Suppressor macrophage (primary cell): Measurements from ENCODE around the gene MMS22L.

Experiments
- DNase-seq, 4 experiments: peaks; one replicate each; pipeline ENCODE4 v3.0.0-alpha.2; 2020 to 2022
- total RNA-seq, 17 experiments: gene quantifications; one replicate each; lab custom pipeline; 2026; ENCODE audit warnings: mixed read lengths in 6 of 17, inconsistent platforms in 3 of 17; lab: John Stamatoyannopoulos, UW

Gene MMS22L
- 3.6 to 36.6 (median 21.5) reads per million in 17 experiments for total RNA-seq

DNA sequence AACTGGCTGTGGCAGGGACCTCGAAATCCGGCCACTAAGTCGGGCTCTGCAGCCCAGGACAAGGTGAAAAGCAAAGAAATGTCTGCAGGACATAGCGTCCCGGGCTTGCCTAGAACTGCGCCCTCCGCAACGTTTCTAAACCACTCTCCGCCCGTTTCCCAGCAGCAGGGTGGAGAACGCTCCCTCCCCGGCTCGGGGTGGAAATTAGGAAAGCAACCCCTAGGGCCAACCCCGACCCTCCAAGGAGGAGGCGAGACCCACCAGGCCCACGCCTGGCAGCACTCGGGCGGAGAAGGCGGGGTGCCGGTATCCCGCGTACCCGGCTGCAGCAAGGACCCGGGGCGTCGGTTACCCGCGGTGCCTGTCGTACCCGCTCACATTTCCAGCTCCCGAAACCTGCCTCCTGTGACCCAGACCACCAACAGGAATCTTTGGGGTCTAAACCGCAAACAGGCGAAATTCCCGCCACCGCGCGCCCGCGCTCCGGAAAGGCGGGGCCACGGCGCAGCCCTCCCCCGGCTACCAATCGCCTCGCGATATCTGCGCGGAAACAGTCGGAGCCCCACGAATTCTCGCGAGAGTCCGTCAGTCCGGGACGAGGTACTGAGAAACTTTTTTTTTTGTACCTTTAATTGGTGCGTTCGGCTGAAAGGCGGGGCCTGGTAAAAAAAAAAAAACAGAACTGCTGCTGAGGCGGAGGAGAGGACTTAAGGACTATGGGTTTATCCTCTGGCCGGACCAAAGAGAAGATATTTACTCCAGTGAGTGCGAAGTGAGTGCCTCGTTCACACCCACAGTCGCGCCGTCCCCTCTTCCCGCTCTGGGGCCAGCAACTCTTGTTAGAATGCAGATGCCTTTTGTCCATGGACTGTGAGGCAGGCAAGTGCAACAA is at the start of gene MMS22L:
Gene MMS22L (minus strand): TSS at position 491 of the 892 bp plus-strand sequence. CDS start 739 bp downstream, outside the sequence.
- DNase-seq = peak; percentile 96 to 99 (median 97)

DNA sequence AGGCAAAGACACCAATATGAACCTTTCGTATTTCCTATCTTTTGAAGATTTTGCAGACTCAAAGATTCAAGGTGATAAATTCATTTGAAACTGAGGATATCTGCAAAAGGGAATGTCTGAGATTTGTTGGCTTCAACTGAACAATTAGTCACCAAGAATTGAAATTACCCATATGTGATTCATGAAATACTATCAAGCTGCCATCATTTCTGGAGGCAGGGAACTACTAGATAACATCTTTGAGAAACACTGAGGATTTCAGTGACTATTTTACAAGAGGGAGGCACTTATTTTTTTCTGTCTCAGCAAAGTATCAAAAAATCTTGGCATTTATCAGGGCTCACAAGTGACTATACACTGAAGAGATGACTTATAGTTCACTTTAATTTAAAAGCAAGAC is 39.8 kb upstream of the MMS22L start:
- no peak for DNase-seq

DNA sequence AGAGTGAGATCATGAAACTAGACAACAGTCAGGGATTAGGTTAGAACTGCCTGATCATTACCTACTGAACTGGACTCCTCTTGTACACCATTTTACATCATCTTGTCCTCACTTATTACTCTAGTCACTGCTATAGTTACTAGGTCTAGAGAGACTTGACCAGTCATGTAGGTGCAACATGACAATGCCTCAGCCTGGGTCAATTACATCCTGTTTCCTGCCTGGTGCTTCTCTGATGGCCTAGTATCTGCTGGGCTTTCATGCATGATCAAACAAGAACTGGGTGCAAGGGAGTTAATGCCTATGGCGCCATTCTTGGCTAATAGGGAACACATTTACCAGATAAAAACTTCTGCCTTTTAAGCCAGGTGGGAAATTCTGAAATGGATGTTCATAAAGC is 39.2 kb upstream of the MMS22L start:
- no peak for DNase-seq

DNA sequence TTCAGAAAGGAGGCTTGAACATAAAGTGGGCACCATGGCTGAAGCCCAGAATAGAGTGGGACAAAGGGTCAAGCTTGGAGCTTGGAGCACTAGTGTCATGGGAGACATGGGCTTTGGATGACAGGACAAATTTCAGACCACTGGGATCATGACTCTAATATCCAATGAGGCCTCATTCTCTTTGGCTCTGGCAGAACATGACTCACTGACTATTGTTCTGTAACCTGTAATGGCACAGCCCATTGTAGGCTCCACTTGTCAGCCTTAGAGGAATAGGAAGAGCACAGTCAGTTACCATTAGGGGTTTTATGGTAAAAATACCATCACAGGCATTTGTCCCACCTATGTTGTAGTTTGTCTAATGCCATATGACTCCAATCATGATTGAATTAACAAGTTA is 34.0 kb upstream of the MMS22L start:
- no peak for DNase-seq

GRCh38 chr6:97312241-97312640 is 29.2 kb upstream of the MMS22L start:
- DNase-seq = no peak

DNA sequence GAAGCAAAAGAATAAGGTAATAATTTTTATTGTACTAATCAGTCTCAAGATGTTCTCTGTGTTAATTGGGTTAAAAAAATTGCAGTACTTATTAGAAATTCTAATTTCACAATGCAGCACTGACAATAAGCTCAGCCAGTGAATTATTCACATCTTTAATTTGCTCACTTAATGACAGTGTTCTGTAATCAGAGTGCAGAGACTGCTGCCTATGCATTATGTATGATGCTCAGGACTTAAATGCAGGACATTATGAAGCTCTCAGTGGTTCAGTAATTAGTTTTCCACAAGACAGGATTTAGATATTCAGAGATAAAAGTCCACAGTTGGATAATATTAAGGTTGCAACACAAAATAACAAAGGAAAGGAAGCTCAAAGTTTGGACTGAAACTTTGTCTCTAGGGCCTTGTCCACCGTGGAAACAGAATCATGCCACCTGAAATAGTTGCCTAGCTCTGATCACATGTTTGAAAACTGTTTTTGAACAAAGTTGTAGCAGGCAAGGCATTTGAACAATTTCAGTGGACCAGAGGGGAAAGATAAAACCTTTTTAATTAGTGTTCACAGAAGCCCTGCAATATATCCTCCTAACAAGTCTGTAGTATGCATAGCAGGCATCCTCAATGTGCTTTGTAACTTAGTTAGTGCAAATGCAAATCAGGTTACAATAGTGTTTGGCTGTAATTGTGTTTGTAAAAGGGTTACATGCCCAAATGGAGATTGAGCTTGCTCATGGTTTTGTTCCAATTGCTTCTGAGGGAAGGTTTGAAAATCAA is 23.7 kb upstream of the MMS22L start:
- no peak for DNase-seq

- no peak for DNase-seq
These were observed 22.5 kb upstream of the MMS22L start for GRCh38 chr6:97305414-97306066.

GRCh38 chr6:97304701-97305100 is 21.7 kb upstream of the MMS22L start:
- DNase-seq = peak in 1 of 4 experiments; percentile 1

DNA sequence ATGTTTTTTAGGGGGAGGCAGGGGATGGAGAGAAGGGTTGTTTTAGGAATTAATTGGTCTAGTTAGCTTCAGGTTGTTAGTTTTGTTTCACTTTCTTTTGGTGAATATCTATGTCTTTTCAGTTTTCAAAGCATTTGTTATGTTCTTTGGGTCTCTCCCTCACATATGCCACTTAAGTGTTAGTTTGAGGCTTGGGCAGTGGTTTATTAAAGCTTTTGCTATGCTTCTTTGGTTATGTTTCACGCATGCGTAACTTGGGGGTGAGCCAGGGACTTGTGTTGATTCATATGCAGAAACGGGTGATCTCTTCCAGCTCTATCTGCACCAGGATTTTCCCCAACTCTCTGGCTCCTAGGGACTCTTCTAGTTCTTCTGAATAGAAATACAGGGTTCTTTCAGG is 11.4 kb upstream of the MMS22L start:
- no peak for DNase-seq

GRCh38 chr6:97293198-97293696 is 10.2 kb upstream of the MMS22L start:
- no peak for DNase-seq

GRCh38 chr6:97292671-97293070 is 9.7 kb upstream of the MMS22L start:
- DNase-seq = no peak

DNA sequence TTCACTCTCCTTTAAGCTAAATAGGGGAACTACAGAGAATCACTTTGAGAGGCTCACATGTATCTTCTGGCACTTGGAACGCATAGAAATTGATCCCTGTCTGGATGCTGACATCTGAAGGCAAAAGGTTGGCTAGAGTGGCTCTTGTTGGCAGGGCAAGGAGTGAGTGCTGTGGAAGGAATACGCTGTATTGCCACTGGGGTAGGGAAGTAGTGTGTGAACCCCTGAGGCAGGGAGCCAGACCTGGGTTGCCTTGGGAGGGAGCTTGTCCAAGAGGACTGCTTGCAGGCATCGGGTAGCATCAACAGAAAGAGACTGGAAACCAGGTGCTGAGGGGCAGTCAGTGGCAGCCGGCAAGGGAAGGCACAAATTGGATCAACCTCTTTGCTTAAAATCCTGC is 8.9 kb upstream of the MMS22L start:
- no peak for DNase-seq

GRCh38 chr6:97289332-97289731 is 6.3 kb upstream of the MMS22L start:
- DNase-seq = no peak

DNA sequence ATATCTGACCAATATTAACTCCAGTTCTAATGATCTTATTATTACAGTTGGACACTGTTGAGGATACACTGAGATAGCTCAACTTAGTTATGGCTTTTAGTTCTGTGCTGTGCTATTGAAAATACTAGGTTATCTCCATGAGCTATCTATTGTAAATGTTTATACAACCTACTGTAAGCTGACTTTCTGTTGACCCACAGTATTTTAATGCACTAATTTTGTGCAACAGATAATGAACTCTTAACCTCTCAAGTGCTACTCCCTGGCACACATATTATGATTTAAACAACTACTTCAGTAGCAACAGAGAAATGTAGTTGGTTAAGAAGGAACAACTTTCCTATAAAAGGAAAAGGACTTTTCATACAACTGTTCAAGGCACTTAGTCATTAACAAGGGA is 5.2 kb upstream of the MMS22L start:
- DNase-seq = no peak

GRCh38 chr6:97282238-97282725 is 734 bp downstream of the MMS22L start:
- peak in 3 of 4 experiments; percentile 2 to 22 (median 16) for DNase-seq

GRCh38 chr6:97280766-97281165 is 2.2 kb downstream of the MMS22L start:
- DNase-seq = no peak

- no peak for DNase-seq
These were observed 7.2 kb downstream of the MMS22L start for GRCh38 chr6:97275804-97276203.

GRCh38 chr6:97269821-97270220 is 13.2 kb downstream of the MMS22L start:
- DNase-seq = no peak

GRCh38 chr6:97262676-97263075 is 20.3 kb downstream of the MMS22L start:
- peak in 2 of 4 experiments; percentile 37 to 41 for DNase-seq

- DNase-seq = no peak
These were observed 36.2 kb downstream of the MMS22L start for GRCh38 chr6:97246842-97247241.

- DNase-seq = no peak
These were observed 42.8 kb downstream of the MMS22L start for GRCh38 chr6:97240222-97240621.

DNA sequence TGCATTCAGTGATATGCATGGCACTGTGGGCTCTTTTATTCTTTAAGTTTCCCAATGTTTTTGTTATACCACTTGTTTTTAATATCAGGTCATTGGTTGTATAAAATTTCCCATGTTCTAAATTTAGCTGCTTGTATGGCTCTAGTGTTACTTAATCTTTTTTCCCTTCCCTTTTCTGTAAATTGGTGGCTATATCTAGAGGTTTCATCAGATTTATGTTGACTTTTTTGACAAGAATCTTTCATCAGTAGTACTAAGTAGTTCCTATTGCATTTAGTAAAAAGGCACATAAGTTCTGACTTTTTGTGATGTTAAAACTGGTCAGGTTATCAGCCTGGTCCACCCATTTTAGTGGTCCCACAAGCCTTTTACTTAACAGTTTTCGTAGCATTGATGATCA is 51.1 kb downstream of the MMS22L start:
- peak in 2 of 4 experiments; percentile 49 to 59 for DNase-seq

- DNase-seq = no peak
These were observed 60.1 kb downstream of the MMS22L start for GRCh38 chr6:97222903-97223302.
